GM10248 (cell line): ENCODE results near the gene PNPLA2.

Source experiments
- CTCF ChIA-PET: fragments of 300-600 bp; sonication (Branson Sonifier 250); formaldehyde crosslinking; extraction: SDS; loops from one replicate; lab custom pipeline; 2021; ENCODE audit warnings: antibody characterized with exemption; lab: Yijun Ruan, JAX
- POLR2A ChIA-PET: fragments of 350-650 bp; sonication (Branson Sonifier 250); formaldehyde crosslinking; extraction: SDS; loops from one replicate; lab custom pipeline; 2020; ENCODE audit warnings: antibody characterized with exemption; lab: Yijun Ruan, JAX
- DNase-seq: peaks from one replicate; pipeline ENCODE4 v3.0.0; 2012; ENCODE audit errors: extremely low spot score
- CTCF ChIP-seq: IDR thresholded peaks from 2 replicates; pipeline ENCODE4 v1.5.1; 2012; ENCODE audit warnings: mild to moderate bottlenecking, low read depth; ENCODE audit errors: extremely low read depth, missing control alignments, control extremely low read depth

PNPLA2 gene

GRCh38 chr11:852762-853161 is 34.0 kb downstream of the PNPLA2 start:
- no peak for DNase-seq
- POLR2A ChIA-PET, result no interaction called here
- CTCF ChIA-PET, result interaction anchor here (2.0 kb wide), 1 partner anchor 198 kb away, joined by 8 read pairs; no protein-coding TSS in a partner anchor
- no peak for TF ChIP-seq CTCF

- no peak for TF ChIP-seq CTCF
- ChIA-PET CTCF (interaction anchor here (1.0 kb wide), 1 partner anchor 197 kb away, joined by 4 read pairs; no protein-coding TSS in a partner anchor), POLR2A (interaction anchor here (0.5 to 0.7 kb wide), 2 partner anchors 10 to 174 kb away, joined by 3 to 4 read pairs; no protein-coding TSS in a partner anchor)
- no peak for DNase-seq
Observed at GRCh38 chr11:853682-854448, 35.2 kb downstream of the PNPLA2 start.

DNA sequence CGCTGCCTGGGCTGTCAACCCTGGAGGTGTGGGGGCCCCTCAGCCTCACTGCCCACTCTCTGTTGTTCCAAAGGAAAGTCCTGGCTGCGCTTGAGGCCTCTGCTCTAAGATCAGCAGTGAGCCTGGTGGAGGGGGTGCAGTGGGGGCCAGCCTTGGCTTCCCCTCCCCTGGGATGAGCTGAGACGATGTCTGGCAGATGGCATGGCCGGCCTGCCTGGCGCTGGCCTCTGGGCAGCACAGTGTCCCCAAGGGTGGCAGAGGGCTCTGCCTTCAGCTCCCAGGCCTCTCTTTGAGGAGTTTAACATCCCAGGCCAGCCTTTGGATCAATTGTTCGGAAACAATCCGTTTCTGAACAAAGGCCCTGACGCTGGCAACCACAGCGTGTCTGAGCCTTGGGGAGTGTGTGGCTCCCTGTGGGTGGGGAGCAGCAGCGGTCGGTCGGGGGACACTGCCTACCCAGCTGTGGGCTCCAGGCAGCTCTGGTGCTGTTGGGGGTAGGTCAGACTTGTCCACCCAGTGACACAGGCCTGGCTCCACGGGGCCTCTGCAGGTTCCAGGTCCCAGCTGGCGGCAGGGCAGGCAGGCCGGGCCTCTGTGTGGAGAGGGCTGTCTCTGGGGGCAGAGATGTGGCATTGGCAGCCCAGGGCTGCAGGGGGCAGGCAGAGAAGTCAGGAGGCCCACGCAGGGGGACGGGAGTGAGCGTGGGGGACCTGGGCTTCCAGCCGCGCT is 36.1 kb downstream of the PNPLA2 start:
- ChIA-PET POLR2A (interaction anchor here (0.5 kb wide), 1 partner anchor 11 kb away, joined by 4 read pairs; no protein-coding TSS in a partner anchor), CTCF (interaction anchor here (1.0 kb wide), 1 partner anchor 196 kb away, joined by 4 read pairs; no protein-coding TSS in a partner anchor)
- DNase-seq, result no peak
- no peak for TF ChIP-seq CTCF

GRCh38 chr11:855330-855674 is 36.6 kb downstream of the PNPLA2 start:
- no peak for DNase-seq
- ChIA-PET POLR2A (no interaction called here), CTCF (no interaction called here)
- TF ChIP-seq CTCF, result no peak

DNA sequence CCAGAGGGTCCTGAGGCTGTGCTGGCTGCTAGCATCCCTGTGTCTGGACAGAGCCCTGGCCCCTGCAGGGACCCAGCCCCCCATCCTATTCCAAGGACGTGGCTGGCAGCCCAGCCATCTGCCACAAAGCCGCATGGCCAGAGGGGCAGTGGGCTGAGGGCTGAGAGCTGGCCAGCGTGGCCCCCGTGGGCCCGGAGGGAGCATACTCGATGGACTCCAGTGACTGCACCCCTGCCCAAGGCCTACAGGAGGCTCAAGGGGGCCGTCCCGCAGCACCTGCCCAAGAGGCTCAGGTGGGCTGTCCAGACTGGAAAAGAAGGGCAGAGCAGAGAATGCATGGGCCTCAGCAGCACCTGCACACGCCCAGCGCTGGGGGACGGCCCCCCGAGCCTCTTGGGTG is 37.1 kb downstream of the PNPLA2 start:
- POLR2A ChIA-PET, result no interaction called here
- CTCF ChIA-PET, result interaction anchor here (3.0 kb wide), 1 partner anchor 8 kb away, joined by 14 read pairs; no protein-coding TSS in a partner anchor

More for the DNA sequence above, 37.1 kb downstream of the PNPLA2 start:
- no peak for DNase-seq
- no peak for TF ChIP-seq CTCF
